ENCODE results near the gene HDAC7. TPM values are rescaled to one million over a fixed set of nuclear protein-coding genes. Genes with fewer than 3 reads are reported as not detected.

Gene HDAC7
- total and polyA plus RNA-seq, 2 donors from 2014 or later: 35.0 to 132 TPM

- FAIRE-seq (no peak), DNase-seq (peak; percentile 47 to 96 (median 73))
- Histone ChIP-seq H3K4me3 (ENCODE audit: low read length in 3 of 3) (no peak overlapping the region), H3K27ac (ENCODE audit: low read depth in 2 of 2, low read length in 2 of 2) (peak overlapping the region; percentile 43 to 48), H3K4me1 (ENCODE audit: control insufficient read depth in 2 of 3, insufficient read depth in 2 of 3, low read depth in 1 of 3, low read length in 3 of 3) (peaks cover 2 to 38% (median 14%) of the 10 kb centered on the region in 3 donors), H3K9me3 (ENCODE audit: control insufficient read depth in 2 of 3, insufficient read depth in 1 of 3, low read length in 3 of 3) (no peaks in the 10 kb centered on the region), H3K27me3 (ENCODE audit: control insufficient read depth, insufficient read depth, low read length) (no peaks in the 10 kb centered on the region), H3K36me3 (ENCODE audit: control insufficient read depth in 2 of 3, insufficient read depth in 3 of 3, low read length in 3 of 3) (peaks cover 0 to 12% (median 3%) of the 10 kb centered on the region in 3 donors), H3K9ac (ENCODE audit: low read length in 3 of 3) (peak overlapping the region in 1 of 3 donors; percentile 34)
- intact Hi-C loops (cut with DNase I): no loop called here
- TF ChIP-seq, protein P1, sequence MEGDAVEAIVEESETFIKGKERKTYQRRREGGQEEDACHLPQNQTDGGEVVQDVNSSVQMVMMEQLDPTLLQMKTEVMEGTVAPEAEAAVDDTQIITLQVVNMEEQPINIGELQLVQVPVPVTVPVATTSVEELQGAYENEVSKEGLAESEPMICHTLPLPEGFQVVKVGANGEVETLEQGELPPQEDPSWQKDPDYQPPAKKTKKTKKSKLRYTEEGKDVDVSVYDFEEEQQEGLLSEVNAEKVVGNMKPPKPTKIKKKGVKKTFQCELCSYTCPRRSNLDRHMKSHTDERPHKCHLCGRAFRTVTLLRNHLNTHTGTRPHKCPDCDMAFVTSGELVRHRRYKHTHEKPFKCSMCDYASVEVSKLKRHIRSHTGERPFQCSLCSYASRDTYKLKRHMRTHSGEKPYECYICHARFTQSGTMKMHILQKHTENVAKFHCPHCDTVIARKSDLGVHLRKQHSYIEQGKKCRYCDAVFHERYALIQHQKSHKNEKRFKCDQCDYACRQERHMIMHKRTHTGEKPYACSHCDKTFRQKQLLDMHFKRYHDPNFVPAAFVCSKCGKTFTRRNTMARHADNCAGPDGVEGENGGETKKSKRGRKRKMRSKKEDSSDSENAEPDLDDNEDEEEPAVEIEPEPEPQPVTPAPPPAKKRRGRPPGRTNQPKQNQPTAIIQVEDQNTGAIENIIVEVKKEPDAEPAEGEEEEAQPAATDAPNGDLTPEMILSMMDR (IDR thresholded peaks at IDR 0.05; ENCODE audit: borderline replicate concordance, extremely low read depth, insufficient read depth): no peak
These were observed 82.6 kb downstream of the HDAC7 start for GRCh38 chr12:47736877-47737676.

- intact Hi-C loops (cut with DNase I): no loop called here
- peak overlapping the region in 1 of 2 donors; percentile 48 for H3K27ac ChIP-seq (ENCODE audit: low read depth in 2 of 2, low read length in 2 of 2)
- DNase-seq: peak in 1 of 5 donors; percentile 50
- no peaks in the 10 kb centered on the region for H3K27me3 ChIP-seq (ENCODE audit: control insufficient read depth, insufficient read depth, low read length)
- H3K36me3 ChIP-seq (ENCODE audit: control insufficient read depth in 2 of 3, insufficient read depth in 3 of 3, low read length in 3 of 3): peaks cover 0 to 12% (median 3%) of the 10 kb centered on the region in 3 donors
- no peaks in the 10 kb centered on the region for H3K9me3 ChIP-seq (ENCODE audit: control insufficient read depth in 2 of 3, insufficient read depth in 1 of 3, low read length in 3 of 3)
- TF ChIP-seq, protein P1 (IDR thresholded peaks at IDR 0.05; ENCODE audit: borderline replicate concordance, extremely low read depth, insufficient read depth): no peak
- H3K4me3 ChIP-seq (ENCODE audit: low read length in 3 of 3): no peak overlapping the region
- peaks cover 2 to 38% (median 14%) of the 10 kb centered on the region in 3 donors for H3K4me1 ChIP-seq (ENCODE audit: control insufficient read depth in 2 of 3, insufficient read depth in 2 of 3, low read depth in 1 of 3, low read length in 3 of 3)
- no peak for FAIRE-seq
- no peak overlapping the region for H3K9ac ChIP-seq (ENCODE audit: low read length in 3 of 3)
These were observed 83.5 kb downstream of the HDAC7 start for GRCh38 chr12:47736216-47736615.

DNA sequence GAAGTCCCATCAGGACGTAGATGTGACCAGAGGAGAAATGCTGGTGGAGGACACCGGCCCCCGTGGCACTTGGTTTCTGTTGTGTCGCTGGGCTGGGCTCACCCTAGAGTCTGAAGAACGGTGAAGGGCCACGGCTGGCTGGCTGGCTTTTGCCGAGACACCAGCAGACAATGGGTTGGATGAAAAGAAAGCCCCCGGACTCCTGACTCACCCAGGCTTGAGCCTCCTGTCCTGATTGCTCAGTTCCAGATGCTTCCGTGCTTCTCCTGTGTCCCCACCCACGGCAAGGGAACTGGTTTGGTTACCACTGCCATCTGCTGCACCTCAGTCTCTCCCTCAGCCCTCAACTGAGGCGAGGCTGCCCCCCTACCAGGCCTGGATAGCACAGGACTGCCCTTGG is 84.1 kb downstream of the HDAC7 start:
- intact Hi-C loops (cut with DNase I): no loop called here
- H3K4me3 ChIP-seq (ENCODE audit: low read length in 3 of 3): no peak overlapping the region
- H3K27me3 ChIP-seq (ENCODE audit: control insufficient read depth, insufficient read depth, low read length): no peaks in the 10 kb centered on the region
- peaks cover 0 to 12% (median 3%) of the 10 kb centered on the region in 3 donors for H3K36me3 ChIP-seq (ENCODE audit: control insufficient read depth in 2 of 3, insufficient read depth in 3 of 3, low read length in 3 of 3)
- peak in 1 of 5 donors; percentile 29 for DNase-seq
- H3K27ac ChIP-seq (ENCODE audit: low read depth in 2 of 2, low read length in 2 of 2): no peak overlapping the region
- H3K9me3 ChIP-seq (ENCODE audit: control insufficient read depth in 2 of 3, insufficient read depth in 1 of 3, low read length in 3 of 3): no peaks in the 10 kb centered on the region
- FAIRE-seq: no peak
- no peak overlapping the region for H3K9ac ChIP-seq (ENCODE audit: low read length in 3 of 3)
- peaks cover 2 to 38% (median 14%) of the 10 kb centered on the region in 3 donors for H3K4me1 ChIP-seq (ENCODE audit: control insufficient read depth in 2 of 3, insufficient read depth in 2 of 3, low read depth in 1 of 3, low read length in 3 of 3)
- TF ChIP-seq, protein P1 (IDR thresholded peaks at IDR 0.05; ENCODE audit: borderline replicate concordance, extremely low read depth, insufficient read depth): no peak

All from kidney (tissue), 14 donors.